ENCODE results near the gene PDE3A.
"Not testable (repeated sequence)": the region's sequence is repeated elsewhere in the genome, so short reads cannot be mapped to it uniquely, and the experiment has no call there.

PDE3A gene

DNA sequence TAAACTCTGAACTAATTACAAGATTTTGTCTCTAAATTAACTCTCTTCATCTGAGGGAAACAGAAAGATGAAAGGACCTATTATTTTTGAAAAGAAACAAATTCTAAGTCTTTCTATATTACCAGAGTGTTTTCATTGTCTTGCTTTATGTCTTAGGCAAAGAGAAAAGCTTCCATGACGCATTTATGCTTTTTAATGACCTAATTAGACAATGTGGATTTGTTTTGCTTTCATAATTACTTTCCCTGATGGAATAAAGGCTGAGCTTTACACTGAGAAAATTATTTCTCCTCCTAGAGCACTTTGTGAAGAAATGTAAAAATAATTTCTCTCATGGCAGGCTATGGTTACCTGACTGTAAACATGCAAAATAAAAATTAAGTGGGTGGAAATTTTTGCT, 188.8 kb downstream of the PDE3A start:
- no peak for DNase-seq

GRCh38 chr12:20560935-20561334, 192.6 kb downstream of the PDE3A start:
- no peak for DNase-seq

DNA sequence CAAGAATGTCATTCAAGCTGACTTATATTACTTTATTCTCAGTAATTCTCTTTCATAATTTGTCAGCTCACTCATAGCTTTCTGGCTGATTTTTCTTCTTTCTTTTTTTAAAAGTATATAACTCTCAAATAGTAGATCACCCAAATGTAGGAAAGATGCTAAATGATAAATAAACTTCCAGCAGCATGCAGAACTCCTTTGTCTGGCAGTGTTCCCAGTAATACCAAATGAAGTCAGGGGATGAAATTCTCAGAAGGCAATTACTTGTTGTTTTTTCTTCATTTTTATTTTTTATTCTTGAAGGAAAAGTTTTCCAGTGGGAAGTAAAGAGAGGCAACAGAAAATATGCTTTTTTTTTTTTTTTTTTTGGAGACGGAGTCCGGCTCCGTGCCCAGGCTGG, 193.5 kb downstream of the PDE3A start:
- no peak for DNase-seq

- DNase-seq: no peak
These were observed 199.1 kb downstream of the PDE3A start for GRCh38 chr12:20567413-20567812.

GRCh38 chr12:20572451-20572850, 204.1 kb downstream of the PDE3A start:
- no peak for DNase-seq

DNA sequence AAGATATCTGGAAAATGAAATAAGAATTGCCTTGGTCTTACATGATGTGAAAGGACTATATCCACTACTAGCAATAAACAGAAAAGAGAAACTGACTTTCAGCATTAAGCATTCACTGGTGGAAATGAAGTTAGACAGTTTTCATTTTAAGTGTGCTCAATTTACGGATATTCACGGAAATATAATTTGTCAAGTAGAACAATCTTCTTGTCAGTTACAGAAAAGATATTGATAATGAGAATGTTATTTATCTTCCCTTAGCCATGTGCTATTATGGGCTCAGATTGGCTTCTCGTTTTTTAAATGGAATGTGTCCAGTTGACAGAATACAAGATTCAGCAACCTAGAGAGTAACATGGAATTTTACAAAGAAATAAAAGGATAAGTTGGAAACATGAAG, 208.2 kb downstream of the PDE3A start:
- DNase-seq: no peak

DNA sequence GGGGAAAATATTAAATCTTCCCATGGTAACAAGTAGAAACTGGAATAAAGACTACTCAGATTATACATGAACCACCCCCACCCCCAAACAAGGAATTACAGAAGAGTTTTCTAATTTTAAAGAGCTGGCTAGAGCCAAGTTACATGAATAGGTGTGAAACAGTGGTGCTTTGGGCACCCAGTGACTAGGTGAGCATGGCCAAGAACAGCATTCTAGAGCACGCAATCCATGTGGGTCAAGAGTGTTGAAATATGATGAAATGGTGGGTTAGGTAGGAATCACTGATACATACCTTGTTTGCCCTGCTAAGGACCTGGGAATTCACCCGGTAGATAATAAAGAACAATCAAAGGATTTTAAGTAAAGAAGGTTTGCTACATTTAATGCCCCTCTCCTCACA, 208.7 kb downstream of the PDE3A start:
- DNase-seq: no peak

- no peak for DNase-seq
These were observed 209.8 kb downstream of the PDE3A start for GRCh38 chr12:20578142-20578541.

DNA sequence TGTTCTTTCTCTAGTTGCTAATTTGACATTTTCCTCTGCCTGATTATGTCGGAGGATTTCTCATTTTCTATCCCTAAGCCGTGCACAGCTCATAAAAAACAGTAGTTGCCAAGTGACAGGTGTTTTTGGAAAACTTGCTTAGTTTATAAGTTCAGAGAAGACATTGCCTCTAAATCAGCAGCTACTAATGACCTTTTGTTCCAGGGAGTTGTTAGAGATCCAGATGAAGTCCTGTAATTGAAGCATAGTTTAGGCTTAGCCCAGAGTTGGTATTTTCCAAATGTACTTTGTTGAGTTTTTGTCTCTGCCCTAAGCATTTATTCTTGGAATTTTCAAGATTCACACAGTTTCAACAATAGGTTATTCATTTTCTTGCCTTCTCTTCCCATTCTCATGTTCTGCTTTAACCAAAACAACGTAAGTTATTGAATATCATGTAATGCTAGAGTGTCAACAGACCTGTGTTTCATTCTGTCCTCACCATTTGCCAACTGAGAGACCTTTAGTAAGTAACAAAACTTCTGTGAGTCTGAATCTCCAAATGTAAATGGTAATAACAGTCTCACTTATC, 216.8 kb downstream of the PDE3A start:
- no peak for DNase-seq

- DNase-seq: no peak
These were observed 217.6 kb downstream of the PDE3A start for GRCh38 chr12:20585913-20586312.

DNA sequence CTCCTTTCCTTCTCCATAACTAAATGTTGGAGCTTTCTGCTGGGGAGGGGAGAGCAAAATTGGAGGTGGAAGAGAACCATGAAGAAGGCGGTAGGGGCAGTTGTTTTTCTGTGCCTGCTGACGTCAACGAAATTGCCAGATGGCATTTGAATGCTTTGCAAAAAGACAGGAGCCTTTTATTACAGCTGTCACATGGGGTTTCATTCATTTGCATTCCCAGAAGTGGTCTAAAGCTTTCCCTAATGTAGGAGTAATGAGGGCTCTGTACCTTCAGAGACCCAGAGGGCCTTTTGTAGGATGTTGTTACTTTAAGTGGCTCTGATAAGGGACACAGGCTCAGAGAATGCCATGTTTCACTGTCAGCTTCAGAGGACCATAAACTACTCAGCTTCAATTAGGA, 219.7 kb downstream of the PDE3A start:
- DNase-seq: peak; percentile 89

DNA sequence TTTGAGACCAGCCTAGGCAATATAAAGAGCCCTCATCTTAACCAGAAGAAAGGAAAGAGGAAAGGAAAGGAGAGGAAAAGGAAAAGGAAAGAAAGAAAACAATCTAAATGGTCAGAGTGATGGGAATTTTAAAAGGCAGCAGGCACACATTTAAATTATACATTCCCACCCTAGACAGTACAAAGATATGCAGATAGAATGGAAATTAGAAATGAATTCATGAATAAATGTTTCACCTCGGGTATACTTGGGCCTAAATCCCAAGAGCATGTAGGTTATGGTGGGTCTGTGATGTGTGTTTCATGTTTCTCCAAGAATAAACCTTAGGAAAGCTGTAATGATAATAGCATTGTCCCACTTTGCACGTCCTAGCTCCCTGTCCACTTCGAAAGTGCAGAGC, 222.2 kb downstream of the PDE3A start:
- no peak for DNase-seq

GRCh38 chr12:20592556-20592955, 224.2 kb downstream of the PDE3A start:
- no peak for DNase-seq

- DNase-seq: no peak
These were observed 225.3 kb downstream of the PDE3A start for GRCh38 chr12:20593611-20594010.

- no peak for DNase-seq
These were observed 227.7 kb downstream of the PDE3A start for GRCh38 chr12:20596061-20596460.

- no peak for DNase-seq
These were observed 231.4 kb downstream of the PDE3A start for GRCh38 chr12:20599757-20600156.

- no peak for DNase-seq
These were observed 233.4 kb downstream of the PDE3A start for GRCh38 chr12:20601668-20602280.

DNA sequence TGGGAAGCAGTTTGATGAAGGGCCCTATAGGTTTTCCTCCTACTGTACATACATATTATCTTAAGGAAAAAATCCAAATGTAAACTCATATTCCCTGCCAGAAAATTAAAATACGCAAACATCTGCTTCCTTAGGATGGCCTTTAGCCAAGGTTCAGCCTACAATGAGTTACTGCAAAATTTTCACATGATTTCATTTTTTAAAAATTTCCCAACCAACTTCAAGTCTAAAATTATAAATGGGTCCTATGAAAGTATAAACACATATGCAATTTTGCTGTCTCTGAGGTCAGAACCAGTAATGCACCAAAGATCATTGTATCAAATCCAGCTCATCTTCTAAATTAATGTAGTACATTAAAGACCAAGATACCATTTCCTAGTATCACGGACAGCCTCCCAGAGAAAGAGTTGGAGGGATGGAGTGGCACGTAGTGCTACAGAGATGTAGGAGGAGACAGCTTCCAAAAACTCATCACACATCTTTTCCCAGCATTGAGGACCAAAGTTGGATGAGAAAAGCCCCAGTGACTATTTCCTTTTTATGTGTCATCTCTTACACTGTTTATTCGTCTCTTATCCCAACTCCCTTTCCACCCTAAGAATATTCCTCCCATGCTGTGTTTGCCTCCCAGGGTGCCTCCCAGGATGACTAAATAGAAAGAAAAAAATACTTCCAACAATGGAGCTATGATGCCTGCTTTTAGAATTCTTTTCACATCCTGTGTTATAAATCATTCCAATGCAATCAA, 234.5 kb downstream of the PDE3A start:
- no peak for DNase-seq

DNA sequence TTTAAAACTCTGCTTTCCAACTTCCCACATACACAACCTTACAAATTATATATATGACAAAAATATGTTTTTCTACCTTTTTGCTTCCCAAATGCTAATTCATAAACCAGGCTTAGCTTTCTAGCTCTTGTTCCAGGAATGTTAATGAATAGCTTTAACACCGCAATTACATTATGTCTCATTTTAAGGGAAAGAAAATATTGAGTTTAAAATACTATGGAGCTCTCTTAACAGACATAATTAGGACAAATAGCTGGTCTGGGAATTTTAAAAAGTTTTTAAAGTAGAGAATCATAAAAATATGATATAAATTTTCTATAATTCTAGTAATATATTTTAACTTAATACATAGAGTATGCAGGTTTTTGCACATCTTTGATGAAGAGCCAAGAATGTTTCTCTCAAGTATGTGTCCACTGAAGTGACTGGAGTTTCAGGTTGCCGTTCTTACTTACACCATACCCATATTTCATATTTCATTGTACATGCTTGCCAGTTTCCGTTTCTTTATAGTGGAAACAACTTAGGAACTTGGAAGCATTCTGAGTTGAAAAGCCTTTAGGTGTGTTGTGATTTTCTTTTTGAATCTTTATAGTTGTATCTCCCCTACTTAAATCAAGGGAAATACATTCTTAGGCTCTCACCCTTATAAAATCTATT, 236.2 kb downstream of the PDE3A start:
- no peak for DNase-seq

DNA sequence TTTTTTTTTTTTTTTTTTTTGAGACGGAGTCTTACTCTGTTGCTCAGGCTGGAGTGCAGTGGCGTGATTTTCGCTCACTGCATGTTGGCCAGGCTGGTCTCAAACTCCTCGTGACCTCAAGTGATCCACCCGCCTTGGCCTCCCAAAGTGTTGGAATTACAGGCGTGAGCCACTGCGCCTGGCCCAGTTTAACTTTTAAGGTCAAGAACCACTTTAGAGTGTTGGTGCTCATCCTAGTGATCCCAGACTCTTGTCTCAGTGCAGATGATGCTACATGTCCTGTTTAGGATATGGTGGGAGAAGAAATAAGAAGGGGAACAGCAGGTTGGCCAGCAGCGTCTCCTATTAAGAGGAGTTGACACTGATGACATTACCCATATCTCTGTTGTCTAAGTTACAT, 246.7 kb downstream of the PDE3A start:
- DNase-seq: not testable (repeated sequence)

GRCh38 chr12:20616093-20616492, 247.8 kb downstream of the PDE3A start:
- no peak for DNase-seq

DNA sequence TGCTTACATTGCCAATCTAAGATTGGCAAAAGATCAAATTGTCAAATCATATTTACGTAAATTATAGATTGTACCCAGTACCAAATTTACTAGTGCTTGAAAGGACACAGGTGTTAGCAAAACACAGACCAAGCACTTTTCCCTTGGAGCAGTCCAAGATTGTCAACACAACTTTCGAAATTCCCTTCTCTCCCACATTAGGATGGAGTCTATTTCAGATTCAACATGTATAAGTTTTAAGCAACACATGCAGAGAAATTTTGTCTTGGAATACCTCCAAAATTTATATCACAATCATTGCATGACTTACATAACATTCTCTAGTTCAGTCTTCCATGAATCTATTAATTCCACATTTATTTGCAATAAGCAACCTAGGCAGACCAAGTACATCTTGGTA, 251.9 kb downstream of the PDE3A start:
- no peak for DNase-seq

GRCh38 chr12:20624718-20625117, 256.4 kb downstream of the PDE3A start:
- peak; percentile 77 for DNase-seq

DNA sequence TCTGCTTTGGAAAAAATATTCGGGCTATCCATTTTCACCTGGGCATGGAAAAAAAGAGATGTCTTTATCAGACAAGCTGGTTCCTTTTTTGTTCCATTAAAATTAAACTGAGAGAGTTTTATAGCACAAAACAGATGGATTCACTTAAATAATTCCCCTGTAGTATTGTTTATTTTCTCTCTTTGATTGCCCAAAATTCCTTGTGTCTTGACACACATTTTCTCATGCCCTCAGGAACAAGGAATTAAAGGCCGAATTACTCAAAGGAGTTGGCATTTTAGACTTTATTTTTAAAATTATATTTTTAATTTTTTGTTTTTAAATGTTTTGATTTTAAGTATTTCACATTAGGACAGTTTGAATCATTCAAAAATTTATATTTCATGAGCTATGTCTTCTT, 257.2 kb downstream of the PDE3A start:
- no peak for DNase-seq

All from islet precursor cell (in vitro differentiated cells).